ENCODE data around the gene PAH.
A peak's percentile ranks its signal among the peaks of the same experiment; 100 is the strongest.

Gene PAH

GRCh38 chr12:102950950-102951619, 34.0 kb upstream of the PAH start:
- no peak for DNase-seq (ENCODE audit: low read depth)
- H3K4me3 ChIP-seq (ENCODE audit: control insufficient read depth, low read depth, low read length) = no peak overlapping the region
- TF ChIP-seq, protein P1, sequence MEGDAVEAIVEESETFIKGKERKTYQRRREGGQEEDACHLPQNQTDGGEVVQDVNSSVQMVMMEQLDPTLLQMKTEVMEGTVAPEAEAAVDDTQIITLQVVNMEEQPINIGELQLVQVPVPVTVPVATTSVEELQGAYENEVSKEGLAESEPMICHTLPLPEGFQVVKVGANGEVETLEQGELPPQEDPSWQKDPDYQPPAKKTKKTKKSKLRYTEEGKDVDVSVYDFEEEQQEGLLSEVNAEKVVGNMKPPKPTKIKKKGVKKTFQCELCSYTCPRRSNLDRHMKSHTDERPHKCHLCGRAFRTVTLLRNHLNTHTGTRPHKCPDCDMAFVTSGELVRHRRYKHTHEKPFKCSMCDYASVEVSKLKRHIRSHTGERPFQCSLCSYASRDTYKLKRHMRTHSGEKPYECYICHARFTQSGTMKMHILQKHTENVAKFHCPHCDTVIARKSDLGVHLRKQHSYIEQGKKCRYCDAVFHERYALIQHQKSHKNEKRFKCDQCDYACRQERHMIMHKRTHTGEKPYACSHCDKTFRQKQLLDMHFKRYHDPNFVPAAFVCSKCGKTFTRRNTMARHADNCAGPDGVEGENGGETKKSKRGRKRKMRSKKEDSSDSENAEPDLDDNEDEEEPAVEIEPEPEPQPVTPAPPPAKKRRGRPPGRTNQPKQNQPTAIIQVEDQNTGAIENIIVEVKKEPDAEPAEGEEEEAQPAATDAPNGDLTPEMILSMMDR (IDR thresholded peaks at IDR 0.05; ENCODE audit: control insufficient read depth, insufficient read depth, low read depth, low read length, missing control alignments) = no peak

GRCh38 chr12:102950107-102950949, 33.3 kb upstream of the PAH start:
- TF ChIP-seq, protein P1 (IDR thresholded peaks at IDR 0.05; ENCODE audit: control insufficient read depth, insufficient read depth, low read depth, low read length, missing control alignments) = no peak
- no peak for DNase-seq (ENCODE audit: low read depth)
- no peak overlapping the region for H3K4me3 ChIP-seq (ENCODE audit: control insufficient read depth, low read depth, low read length)

DNA sequence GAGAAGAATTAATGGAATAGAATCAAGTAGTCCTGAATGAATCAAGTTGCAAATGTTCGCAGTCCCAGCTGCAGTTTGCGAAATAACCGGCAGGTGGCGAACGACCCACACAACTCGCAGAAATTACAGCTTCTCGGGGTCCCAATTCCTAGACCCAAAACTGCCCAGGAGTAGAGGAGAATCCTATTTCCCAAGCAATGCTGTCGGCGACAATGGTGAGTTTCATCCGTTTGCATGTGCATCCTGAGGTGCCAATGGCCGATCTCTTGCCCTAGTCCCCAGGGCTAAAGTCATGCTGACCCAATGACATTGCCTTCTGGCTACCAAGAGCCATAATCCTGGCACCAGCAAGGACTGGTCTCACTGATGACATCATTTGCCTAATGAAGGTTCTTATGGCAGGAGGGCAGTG, 31.9 kb upstream of the PAH start:
- no peak overlapping the region for H3K4me3 ChIP-seq (ENCODE audit: control insufficient read depth, low read depth, low read length)
- TF ChIP-seq, protein P1 (IDR thresholded peaks at IDR 0.05; ENCODE audit: control insufficient read depth, insufficient read depth, low read depth, low read length, missing control alignments) = peak; percentile 84
- no peak for DNase-seq (ENCODE audit: low read depth)

- TF ChIP-seq, protein P1 (IDR thresholded peaks at IDR 0.05; ENCODE audit: control insufficient read depth, insufficient read depth, low read depth, low read length, missing control alignments) = no peak
- DNase-seq (ENCODE audit: low read depth) = no peak
- no peak overlapping the region for H3K4me3 ChIP-seq (ENCODE audit: control insufficient read depth, low read depth, low read length)
Measured at GRCh38 chr12:102946042-102946441, 29.0 kb upstream of the PAH start.

DNA sequence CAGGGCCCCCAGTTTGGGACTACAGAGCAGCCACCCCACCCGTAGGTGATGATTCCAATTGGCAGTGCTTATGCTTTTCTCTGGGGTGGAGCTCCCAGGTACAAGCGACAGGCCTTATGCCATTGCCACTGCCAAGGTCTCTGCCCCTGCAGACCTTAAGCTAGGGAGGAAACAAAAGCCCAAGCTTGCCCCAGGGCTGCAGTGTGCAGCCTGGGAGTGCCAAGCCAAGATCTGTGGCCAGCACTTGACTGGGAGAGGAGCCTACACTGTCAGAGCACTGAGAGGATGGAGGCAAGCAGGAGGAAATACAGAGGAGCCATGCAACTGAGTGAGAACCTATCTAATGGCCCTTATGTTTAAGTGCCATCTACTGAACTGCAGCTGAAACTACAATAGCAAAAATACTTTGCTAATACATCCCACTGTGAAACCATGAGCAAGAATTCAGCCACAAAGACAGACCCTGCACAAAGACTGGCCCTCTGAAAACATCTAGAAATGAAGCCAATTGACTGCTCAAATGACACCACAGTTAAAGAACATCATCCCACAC, 22.7 kb upstream of the PAH start:
- DNase-seq (ENCODE audit: low read depth) = no peak
- no peak overlapping the region for H3K4me3 ChIP-seq (ENCODE audit: control insufficient read depth, low read depth, low read length)
- TF ChIP-seq, protein P1 (IDR thresholded peaks at IDR 0.05; ENCODE audit: control insufficient read depth, insufficient read depth, low read depth, low read length, missing control alignments) = no peak

- no peak for DNase-seq (ENCODE audit: low read depth)
- H3K4me3 ChIP-seq (ENCODE audit: control insufficient read depth, low read depth, low read length) = no peak overlapping the region
- TF ChIP-seq, protein P1 (IDR thresholded peaks at IDR 0.05; ENCODE audit: control insufficient read depth, insufficient read depth, low read depth, low read length, missing control alignments) = no peak
Measured at GRCh38 chr12:102939059-102939458, 22.0 kb upstream of the PAH start.

All from AG09309 (cell line).